ENCODE results near the gene AMFR. TPM values are rescaled to one million over a fixed set of nuclear protein-coding genes. Genes with fewer than 3 reads are reported as not detected.

Gene AMFR
- total RNA-seq, 2 experiments from 2014 or later: 26.7 to 33.0 TPM

GRCh38 chr16:56339431-56340195, 85.7 kb downstream of the AMFR start:
- no peaks in the 10 kb centered on the region for H3K9me3 Mint-ChIP-seq
- no peak overlapping the region for H3K4me3 Mint-ChIP-seq
- CTCF ChIA-PET: no interaction called here
- H3K4me1 Mint-ChIP-seq (ENCODE audit: low read depth): no peaks in the 10 kb centered on the region
- H3K27ac Mint-ChIP-seq: no peak overlapping the region
- intact Hi-C loops (cut with micrococcal nuclease): no loop called here
- H3K27me3 Mint-ChIP-seq (ENCODE audit: low read depth): no peaks in the 10 kb centered on the region
- H3K36me3 Mint-ChIP-seq (ENCODE audit: low read depth): no peaks in the 10 kb centered on the region
- DNase-seq: no peak

GRCh38 chr16:56338566-56339318, 86.6 kb downstream of the AMFR start:
- H3K27me3 Mint-ChIP-seq (ENCODE audit: low read depth): no peaks in the 10 kb centered on the region
- no peaks in the 10 kb centered on the region for H3K9me3 Mint-ChIP-seq
- DNase-seq: no peak
- CTCF ChIA-PET: interaction anchor here (0.5 kb wide), 1 partner anchor 364 kb away, joined by 3 read pairs; no protein-coding TSS in a partner anchor
- no peaks in the 10 kb centered on the region for H3K4me1 Mint-ChIP-seq (ENCODE audit: low read depth)
- no peak overlapping the region for H3K27ac Mint-ChIP-seq
- H3K36me3 Mint-ChIP-seq (ENCODE audit: low read depth): no peaks in the 10 kb centered on the region
- intact Hi-C loops (cut with micrococcal nuclease): no loop called here
- H3K4me3 Mint-ChIP-seq: no peak overlapping the region

- CTCF ChIA-PET: no interaction called here
- intact Hi-C loops (cut with micrococcal nuclease): no loop called here
- no peaks in the 10 kb centered on the region for H3K36me3 Mint-ChIP-seq (ENCODE audit: low read depth)
Measured at GRCh38 chr16:56337858-56338325, 87.5 kb downstream of the AMFR start.

GRCh38 chr16:56337131-56337857, 88.1 kb downstream of the AMFR start:
- no peaks in the 10 kb centered on the region for H3K27me3 Mint-ChIP-seq (ENCODE audit: low read depth)
- DNase-seq: no peak
- CTCF ChIA-PET: no interaction called here
- intact Hi-C loops (cut with micrococcal nuclease): no loop called here
- no peak overlapping the region for H3K4me3 Mint-ChIP-seq
- H3K36me3 Mint-ChIP-seq (ENCODE audit: low read depth): no peaks in the 10 kb centered on the region
- H3K4me1 Mint-ChIP-seq (ENCODE audit: low read depth): no peaks in the 10 kb centered on the region
- H3K27ac Mint-ChIP-seq: no peak overlapping the region
- H3K9me3 Mint-ChIP-seq: no peaks in the 10 kb centered on the region

More at GRCh38 chr16:56337858-56338325, 87.5 kb downstream of the AMFR start:
- Mint-ChIP-seq H3K27me3 (ENCODE audit: low read depth) (no peaks in the 10 kb centered on the region), H3K4me3 (no peak overlapping the region), H3K4me1 (ENCODE audit: low read depth) (no peaks in the 10 kb centered on the region), H3K9me3 (no peaks in the 10 kb centered on the region), H3K27ac (no peak overlapping the region)
- no peak for DNase-seq

- no peak overlapping the region for H3K4me3 Mint-ChIP-seq
- DNase-seq: no peak
- no peaks in the 10 kb centered on the region for H3K4me1 Mint-ChIP-seq (ENCODE audit: low read depth)
- no peaks in the 10 kb centered on the region for H3K27me3 Mint-ChIP-seq (ENCODE audit: low read depth)
- no peaks in the 10 kb centered on the region for H3K9me3 Mint-ChIP-seq
- no peaks in the 10 kb centered on the region for H3K36me3 Mint-ChIP-seq (ENCODE audit: low read depth)
- intact Hi-C loops (cut with micrococcal nuclease): no loop called here
- CTCF ChIA-PET: no interaction called here
- no peak overlapping the region for H3K27ac Mint-ChIP-seq
Measured at GRCh38 chr16:56336711-56337110, 88.6 kb downstream of the AMFR start.

- no peaks in the 10 kb centered on the region for H3K9me3 Mint-ChIP-seq
- no peak overlapping the region for H3K4me3 Mint-ChIP-seq
- no peaks in the 10 kb centered on the region for H3K36me3 Mint-ChIP-seq (ENCODE audit: low read depth)
- no peaks in the 10 kb centered on the region for H3K27me3 Mint-ChIP-seq (ENCODE audit: low read depth)
- H3K27ac Mint-ChIP-seq: no peak overlapping the region
- no peaks in the 10 kb centered on the region for H3K4me1 Mint-ChIP-seq (ENCODE audit: low read depth)
- no peak for DNase-seq
- CTCF ChIA-PET: no interaction called here
- intact Hi-C loops (cut with micrococcal nuclease): no loop called here
Measured at GRCh38 chr16:56336071-56336688, 89.2 kb downstream of the AMFR start.

- DNase-seq: no peak
- Mint-ChIP-seq H3K4me1 (ENCODE audit: low read depth) (no peaks in the 10 kb centered on the region), H3K36me3 (ENCODE audit: low read depth) (no peaks in the 10 kb centered on the region), H3K9me3 (no peaks in the 10 kb centered on the region), H3K4me3 (no peak overlapping the region), H3K27me3 (ENCODE audit: low read depth) (no peaks in the 10 kb centered on the region), H3K27ac (no peak overlapping the region)
- intact Hi-C loops (cut with micrococcal nuclease): no loop called here
- CTCF ChIA-PET: no interaction called here
Measured at GRCh38 chr16:56334761-56335160, 90.6 kb downstream of the AMFR start.

- CTCF ChIA-PET: no interaction called here
- Mint-ChIP-seq H3K27me3 (ENCODE audit: low read depth) (no peaks in the 10 kb centered on the region), H3K4me1 (ENCODE audit: low read depth) (no peaks in the 10 kb centered on the region), H3K36me3 (ENCODE audit: low read depth) (no peaks in the 10 kb centered on the region), H3K9me3 (no peaks in the 10 kb centered on the region), H3K4me3 (no peak overlapping the region), H3K27ac (no peak overlapping the region)
- peak; percentile 23 for DNase-seq
- intact Hi-C loops (cut with micrococcal nuclease): no loop called here
Measured at GRCh38 chr16:56332464-56333079, 92.8 kb downstream of the AMFR start.

- Mint-ChIP-seq H3K27ac (no peak overlapping the region), H3K4me1 (ENCODE audit: low read depth) (no peaks in the 10 kb centered on the region), H3K27me3 (ENCODE audit: low read depth) (no peaks in the 10 kb centered on the region), H3K36me3 (ENCODE audit: low read depth) (no peaks in the 10 kb centered on the region), H3K4me3 (no peak overlapping the region), H3K9me3 (no peaks in the 10 kb centered on the region)
- CTCF ChIA-PET: interaction anchor here (0.8 to 0.9 kb wide), 2 partner anchors 9 to 10 kb away, joined by 3 read pairs; no protein-coding TSS in a partner anchor
- no peak for DNase-seq
- intact Hi-C loops (cut with micrococcal nuclease): no loop called here
Measured at GRCh38 chr16:56331915-56332314, 93.4 kb downstream of the AMFR start.

GRCh38 chr16:56331399-56331798, 93.9 kb downstream of the AMFR start:
- Mint-ChIP-seq H3K4me3 (no peak overlapping the region), H3K27ac (no peak overlapping the region), H3K9me3 (no peaks in the 10 kb centered on the region), H3K27me3 (ENCODE audit: low read depth) (no peaks in the 10 kb centered on the region), H3K4me1 (ENCODE audit: low read depth) (no peaks in the 10 kb centered on the region), H3K36me3 (ENCODE audit: low read depth) (no peaks in the 10 kb centered on the region)
- intact Hi-C loops (cut with micrococcal nuclease): no loop called here
- DNase-seq: no peak
- CTCF ChIA-PET: interaction anchor here (0.8 to 0.9 kb wide), 2 partner anchors 8 to 10 kb away, joined by 3 read pairs; no protein-coding TSS in a partner anchor

GRCh38 chr16:56330476-56330875, 94.9 kb downstream of the AMFR start:
- intact Hi-C loops (cut with micrococcal nuclease): no loop called here
- Mint-ChIP-seq H3K4me1 (ENCODE audit: low read depth) (no peaks in the 10 kb centered on the region), H3K27ac (no peak overlapping the region), H3K9me3 (no peaks in the 10 kb centered on the region), H3K36me3 (ENCODE audit: low read depth) (no peaks in the 10 kb centered on the region), H3K4me3 (no peak overlapping the region), H3K27me3 (ENCODE audit: low read depth) (no peaks in the 10 kb centered on the region)
- CTCF ChIA-PET: interaction anchor here (0.6 kb wide), 1 partner anchor 41 kb away, joined by 3 read pairs; no protein-coding TSS in a partner anchor
- no peak for DNase-seq

GRCh38 chr16:56329887-56330286, 95.5 kb downstream of the AMFR start:
- no peaks in the 10 kb centered on the region for H3K9me3 Mint-ChIP-seq
- CTCF ChIA-PET: no interaction called here
- intact Hi-C loops (cut with micrococcal nuclease): no loop called here
- no peaks in the 10 kb centered on the region for H3K27me3 Mint-ChIP-seq (ENCODE audit: low read depth)
- H3K4me3 Mint-ChIP-seq: no peak overlapping the region
- DNase-seq: no peak
- H3K27ac Mint-ChIP-seq: no peak overlapping the region
- H3K36me3 Mint-ChIP-seq (ENCODE audit: low read depth): no peaks in the 10 kb centered on the region
- H3K4me1 Mint-ChIP-seq (ENCODE audit: low read depth): no peaks in the 10 kb centered on the region
